Stimulated activated CD8-positive, alpha-beta memory T cell treated with anti-CD3 and anti-CD28 coated beads, Interleukin-12 subunit alpha, Interleukin-12 subunit beta, amount 100 ng/mL, for 4 hours (primary cell): Measurements from ENCODE around the gene PAX8.
"Not testable (repeated sequence)": the region's sequence is repeated elsewhere in the genome, so short reads cannot be mapped to it uniquely, and the experiment has no call there.

Experiments
- DNase-seq: peaks from one replicate; pipeline ENCODE4 v3.0.0-alpha.2; 2020; ENCODE audit warnings: low read depth

The PAX8 gene

DNA sequence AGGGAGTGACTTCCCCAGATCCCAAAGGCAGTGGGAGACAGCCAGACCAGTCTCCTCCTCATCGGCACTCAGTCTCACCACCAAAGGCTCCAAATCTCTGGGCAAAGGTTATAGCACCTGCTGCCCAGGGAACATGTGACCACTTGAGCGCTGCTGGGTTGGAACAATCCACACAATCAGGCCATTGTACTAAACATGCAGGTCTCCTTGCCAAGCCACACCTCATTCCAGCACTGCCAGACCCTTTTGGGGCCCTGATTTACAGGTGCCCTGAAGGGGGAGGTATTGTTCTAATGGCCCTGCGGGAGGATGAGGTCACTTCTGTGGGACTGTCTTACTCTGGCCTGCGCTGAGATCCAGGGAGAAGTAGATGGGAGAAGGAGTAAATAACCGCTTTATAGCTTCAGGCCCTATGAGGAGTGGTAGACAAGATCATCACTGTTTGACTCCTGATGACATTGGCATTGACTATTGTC lies 10.0 kb upstream of the PAX8 start:
- not testable (repeated sequence) for DNase-seq

GRCh38 chr2:113288117-113288673 lies 9.5 kb upstream of the PAX8 start:
- not testable (repeated sequence) for DNase-seq

DNA sequence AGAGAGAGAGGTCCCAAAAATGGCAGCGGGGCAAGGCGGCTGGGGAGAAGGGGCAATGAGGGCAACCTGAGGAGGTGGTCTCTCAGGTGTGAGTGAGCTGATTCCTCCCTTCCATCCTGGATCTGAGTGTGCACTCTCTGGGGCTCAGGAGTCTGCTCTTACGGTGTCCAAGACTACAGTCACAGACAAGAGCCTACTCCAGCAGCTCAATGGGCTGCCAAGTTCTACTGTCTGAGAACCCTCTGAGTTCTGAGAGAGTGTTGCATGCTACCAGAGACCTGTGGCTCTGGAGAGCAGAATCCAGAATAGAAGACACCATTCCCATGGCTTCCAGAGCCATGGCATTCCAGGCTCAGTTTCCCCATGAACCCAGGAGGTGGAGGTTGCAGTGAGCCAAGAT lies 7.1 kb upstream of the PAX8 start:
- DNase-seq: no peak

DNA sequence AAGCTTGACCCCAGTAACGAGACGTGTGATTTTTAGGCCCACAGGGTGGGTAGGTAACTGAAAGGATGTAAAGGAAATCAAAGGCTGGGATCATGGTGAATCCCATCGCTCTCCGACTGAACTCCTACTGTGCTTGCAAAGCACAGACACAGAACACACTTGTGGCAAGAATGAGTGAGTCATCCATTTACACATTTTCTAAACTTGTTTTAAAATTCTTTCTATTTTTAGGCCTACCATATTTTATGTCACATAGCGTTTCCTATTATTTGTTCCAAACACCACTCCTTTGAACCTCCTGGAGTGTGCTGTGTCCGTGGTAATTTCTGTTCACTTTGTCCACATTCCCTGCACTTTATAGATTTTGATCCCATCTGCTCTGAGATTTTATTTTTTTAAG lies 6.3 kb upstream of the PAX8 start:
- DNase-seq: not testable (repeated sequence)

DNA sequence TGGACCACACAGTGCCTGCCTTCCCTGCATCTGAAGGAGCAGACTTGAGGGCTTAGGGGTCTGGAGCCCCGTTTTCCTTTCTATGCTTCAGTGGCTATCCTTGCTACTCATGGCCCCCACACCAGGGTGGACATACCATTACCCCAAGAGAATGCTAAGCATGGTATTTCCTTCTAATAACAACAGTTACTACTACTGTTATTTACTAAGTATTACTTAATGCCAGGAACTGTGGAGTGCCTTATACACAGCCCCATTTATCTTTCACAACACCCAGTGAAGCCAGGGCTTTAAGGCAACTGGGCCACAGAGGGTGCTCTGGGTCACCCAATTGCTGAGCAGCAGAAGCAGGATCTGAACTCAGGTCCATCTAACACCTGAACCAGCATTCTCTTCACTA lies 5.8 kb upstream of the PAX8 start:
- no peak for DNase-seq

DNA sequence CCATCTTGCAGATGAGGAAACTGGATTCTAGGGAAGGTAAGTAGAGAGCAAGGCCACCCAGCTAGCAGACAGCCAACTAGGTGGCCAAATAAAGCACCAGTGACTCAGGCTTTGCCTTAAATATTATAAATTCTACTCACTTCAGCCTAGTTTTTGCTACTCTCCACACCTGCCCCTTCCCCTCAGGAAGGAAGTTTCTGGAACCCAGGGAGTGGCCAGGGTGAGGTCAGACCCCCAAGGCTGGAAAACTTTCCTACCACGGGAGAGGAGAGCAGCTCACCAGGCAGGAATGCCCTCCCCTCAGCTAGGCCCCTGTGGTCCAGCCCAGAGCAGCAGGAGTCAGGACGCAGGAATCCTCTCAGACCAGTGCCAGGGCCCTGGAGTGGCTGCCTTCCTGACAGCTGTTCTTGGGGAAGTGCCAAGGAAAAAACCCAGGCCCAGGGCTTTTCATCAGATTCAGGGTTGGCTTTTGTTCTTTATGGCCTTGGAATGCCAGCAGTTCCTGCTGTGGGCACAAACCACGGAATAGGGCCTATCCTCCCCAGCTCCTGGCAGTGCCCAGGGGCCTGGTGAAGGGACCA lies 5.1 kb upstream of the PAX8 start:
- DNase-seq: no peak

DNA sequence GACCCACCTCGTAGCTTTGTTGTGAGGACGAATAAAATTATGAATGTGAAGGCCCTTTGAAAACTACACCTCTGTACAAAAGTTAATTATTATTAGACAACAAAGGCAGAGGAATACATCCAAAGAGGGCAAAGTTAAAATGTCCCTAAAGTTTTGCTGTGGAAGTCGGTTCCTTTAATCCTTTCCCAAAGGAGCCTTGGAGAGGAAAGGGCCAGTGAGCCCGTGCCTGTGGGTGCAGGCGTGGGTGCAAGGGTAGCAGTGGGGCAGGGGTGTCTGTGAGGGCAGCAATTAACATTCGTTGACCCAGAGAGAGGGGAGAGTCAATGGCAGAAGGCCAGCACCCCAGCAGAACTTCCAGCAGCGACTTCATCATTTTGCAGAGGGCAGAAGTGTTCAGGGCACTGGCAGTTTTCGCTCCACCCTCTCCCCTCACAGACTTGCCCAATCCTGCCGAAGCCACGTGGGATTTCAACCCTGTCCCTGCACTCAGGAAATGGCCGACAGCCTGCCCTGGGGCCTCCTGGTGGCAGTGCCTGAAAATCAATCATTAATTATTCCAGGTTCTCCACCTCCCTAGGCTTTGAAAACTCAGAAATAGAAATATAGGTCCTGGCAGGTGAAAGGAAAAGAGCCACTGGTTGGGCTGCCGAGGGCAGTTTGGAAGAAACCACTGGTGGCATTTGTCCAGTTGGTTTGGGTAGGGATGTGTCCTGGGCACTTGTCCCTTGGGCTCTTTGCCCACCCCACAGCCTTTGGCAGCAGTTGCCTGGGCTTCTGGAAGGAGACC lies 4.2 kb upstream of the PAX8 start:
- no peak for DNase-seq

DNA sequence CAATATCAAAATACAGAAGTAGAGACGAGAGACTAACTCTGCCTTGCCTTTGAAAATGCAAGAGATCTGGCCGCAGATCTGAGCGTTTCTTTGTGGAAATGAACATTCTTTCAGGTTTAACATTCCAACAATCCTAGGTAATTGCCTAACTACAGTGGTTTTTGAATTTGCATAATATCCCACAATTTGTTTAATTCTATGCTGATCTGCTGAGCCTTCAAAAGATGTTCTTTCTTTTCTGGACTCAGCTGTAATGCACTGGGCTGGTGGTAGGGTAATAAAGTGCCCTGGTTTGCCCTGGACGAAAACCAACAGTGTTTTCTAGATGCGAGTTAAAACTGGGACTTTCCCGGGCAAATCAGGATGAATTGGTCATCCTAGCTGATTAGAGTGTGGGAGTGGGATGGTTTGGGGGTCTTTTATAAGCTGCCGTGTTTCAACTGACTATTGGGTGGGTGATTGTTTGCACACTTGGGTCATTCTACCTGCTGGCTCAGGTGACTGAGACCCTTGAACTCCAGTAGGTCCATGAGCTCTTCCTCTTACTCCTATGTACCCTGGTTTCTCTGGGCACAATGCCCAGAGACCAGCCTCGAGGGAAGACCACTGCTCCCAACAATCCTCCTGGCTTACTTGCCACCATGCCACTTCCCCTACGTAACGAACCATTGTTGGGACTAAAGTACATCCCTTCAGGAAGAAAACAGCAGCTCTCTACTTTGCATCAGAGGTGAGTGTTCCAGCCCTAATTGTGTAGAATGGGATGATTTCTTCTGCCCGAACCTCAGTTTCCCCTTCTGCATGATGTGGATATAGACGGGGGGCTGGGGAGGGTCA lies 3.4 kb upstream of the PAX8 start:
- no peak for DNase-seq

DNA sequence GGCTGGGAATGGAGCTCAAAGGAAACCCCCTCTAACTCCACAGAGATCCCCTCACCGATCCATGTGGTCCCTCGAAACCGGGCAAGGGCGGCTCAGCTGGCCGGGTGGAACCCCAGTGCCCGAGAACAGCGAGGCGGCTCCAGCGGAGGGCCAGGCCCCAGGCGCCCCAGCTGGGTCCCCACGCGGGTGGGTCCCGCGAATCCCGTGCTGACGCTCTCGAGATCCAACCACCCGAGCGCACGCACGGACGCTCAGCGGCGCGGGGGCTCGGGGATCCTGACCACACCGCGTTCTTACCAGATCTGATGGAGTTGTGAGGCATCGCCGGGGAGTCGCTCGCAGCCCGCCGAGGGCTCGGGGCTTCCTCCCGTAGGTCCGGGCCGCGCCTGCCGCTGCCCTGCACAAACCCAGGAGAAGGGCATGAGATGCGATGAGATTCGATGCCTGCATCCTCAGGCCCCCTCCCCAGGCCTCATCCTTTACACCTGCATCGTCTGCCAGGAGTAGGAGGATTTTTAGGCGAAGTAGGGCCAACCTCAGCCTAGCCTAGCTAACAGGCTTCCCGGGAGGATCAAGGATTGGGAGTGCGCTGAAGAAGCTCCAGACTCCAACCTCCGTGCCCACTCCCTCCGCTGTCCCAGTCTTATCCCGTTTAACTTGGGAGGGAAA lies 514 bp downstream of the PAX8 start:
- DNase-seq: no peak

DNA sequence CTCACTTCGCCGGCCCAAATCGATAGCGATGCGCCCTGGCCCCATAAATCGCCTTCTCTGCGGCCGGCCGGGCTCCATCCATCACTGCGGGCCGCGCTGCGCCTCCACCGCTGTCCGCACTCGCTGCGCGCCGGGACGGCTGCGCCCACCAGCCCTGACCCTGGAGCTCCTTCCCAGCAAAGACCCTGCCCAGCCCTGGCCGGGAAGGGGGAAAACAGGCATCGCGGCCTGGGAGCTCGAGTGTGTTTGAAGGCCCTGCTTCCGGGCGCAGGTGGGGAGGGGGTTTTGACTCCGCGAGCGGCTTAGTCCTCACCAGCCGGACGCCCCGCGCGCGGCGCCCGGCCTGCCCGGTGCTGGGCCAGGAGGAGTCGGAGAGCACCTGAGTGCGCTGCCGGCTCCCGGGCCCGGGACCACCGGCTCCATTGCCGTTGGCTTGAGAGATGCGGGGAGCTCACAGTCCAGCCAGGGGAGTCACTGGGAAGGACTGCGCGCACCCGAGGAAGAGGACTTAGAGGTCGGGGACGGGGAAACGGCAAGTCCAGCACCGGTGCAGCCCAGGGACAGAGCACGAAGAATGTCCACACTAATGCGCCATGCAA lies 1.1 kb downstream of the PAX8 start:
- DNase-seq: no peak

DNA sequence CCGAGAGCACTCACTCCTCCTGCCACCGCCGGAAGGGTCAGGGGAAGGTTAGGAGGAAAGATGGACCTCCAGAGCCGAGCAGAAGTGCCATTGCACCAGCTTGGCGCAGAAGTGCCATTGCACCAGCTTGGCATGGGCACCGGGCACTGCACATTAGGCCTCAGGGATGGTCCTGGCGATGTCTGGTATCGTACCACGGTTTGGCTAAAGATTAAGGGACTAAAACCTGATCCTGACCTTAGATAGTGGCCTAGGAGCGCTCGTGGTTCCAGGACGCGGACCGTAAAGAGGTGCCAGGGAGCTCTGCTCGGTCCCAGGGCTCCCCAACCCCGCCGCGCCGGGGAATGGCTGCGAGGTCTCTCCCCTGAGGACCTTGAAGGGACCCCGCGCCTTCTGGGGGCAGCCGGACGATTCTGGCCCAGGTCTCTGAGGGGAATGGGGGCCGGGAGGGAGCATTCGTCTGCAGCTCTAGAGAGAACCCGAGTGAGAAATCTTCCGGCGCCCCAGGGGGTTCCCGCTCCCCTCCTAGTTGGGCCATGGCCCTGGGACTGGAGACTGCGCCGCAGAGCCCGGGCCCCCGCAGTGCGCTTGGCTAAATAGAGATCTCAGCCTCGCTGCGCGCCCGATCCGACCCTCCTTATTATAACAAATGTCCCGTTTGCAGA lies 1.8 kb downstream of the PAX8 start:
- DNase-seq: no peak

- DNase-seq: no peak
Measured at GRCh38 chr2:113276216-113276760, 2.4 kb downstream of the PAX8 start.

DNA sequence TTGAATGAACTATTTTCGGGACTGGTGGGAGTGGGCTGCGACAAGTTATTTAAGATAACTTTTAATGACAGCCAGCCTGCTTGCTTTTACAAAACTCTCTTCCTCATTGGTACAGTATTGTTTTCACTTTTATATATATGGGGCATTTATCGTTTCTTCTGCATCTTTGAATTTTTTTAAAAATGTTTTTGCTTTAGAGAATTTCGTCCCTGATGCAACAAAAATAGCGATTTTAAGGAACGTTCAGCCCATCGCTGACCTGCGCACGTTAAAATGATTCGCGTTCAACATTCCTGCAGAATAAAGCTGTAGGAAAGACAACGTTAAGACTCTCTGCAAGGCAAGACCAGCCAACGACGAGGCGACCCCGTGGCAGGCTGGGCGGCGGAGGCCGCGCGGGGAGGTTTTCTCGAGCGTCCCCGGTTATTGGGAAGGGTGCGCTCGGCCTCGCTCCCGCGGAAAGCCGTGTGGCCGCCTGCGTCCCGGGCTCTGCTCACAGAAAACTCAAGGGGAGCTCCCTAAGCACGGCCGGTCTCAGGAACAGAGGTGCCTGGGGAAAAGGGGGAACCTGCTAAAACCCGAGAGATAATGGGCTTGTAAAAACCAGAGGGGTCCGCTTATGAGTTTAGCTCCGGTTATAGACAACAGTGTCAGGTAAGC lies 3.0 kb downstream of the PAX8 start:
- no peak for DNase-seq

DNA sequence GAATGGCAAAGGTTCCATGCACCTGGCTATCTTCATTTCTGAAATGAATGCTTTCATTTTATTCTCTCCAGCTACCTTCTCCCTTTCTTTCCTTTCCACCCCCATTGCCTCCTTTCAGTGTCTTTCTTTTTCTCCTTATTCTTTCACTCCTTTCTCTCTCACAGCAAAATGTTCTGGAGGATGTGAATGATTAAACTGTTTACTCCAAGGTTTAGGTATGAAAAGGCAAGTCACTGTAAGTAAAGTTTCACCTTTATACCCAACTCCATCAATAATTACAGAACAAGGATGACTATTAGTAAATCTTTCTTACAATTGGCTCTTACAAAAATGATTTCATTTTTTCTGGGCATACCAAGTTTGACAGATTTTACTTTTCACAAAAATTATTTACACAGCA lies 4.3 kb downstream of the PAX8 start:
- DNase-seq: no peak

DNA sequence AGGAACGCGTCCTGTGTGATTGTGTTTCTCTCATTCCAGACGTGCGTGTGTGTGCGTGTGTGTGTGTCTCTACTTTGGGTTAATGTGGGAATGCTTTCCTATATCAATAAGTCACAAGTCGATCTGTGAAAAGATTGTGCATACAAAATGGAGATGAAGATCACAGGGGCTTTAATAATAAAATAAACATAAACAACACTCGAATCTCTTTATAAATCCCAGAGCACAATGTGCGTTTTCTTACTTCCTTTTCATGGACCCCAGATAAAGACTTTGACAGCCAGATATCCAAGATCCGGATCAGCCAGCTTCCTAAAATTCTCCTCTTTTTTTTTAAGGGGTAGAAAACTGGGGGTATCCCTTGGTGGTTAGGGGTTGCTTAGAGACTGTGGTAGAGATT lies 4.7 kb downstream of the PAX8 start:
- DNase-seq: no peak

GRCh38 chr2:113273027-113273551 lies 5.6 kb downstream of the PAX8 start:
- DNase-seq: no peak

DNA sequence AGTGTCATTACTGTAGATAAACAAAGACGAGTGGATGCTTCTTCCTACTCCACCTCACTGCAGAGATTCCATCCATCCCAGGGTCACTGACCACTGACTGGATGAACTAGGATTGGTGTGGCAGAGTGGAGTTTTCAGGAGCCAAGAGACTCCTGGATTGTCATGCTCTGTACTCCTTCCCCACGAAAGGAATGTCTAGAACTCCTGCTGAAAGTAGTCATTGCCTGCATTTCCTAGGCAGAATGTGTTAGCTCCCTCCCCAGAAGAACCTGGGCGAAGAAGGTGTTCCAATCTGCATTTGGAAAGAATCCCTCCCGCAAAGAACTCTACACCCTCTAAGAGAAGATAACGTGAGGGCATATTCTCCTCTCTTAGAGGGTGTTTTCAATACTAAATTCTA lies 6.2 kb downstream of the PAX8 start:
- no peak for DNase-seq

GRCh38 chr2:113268621-113269360 lies 9.9 kb downstream of the PAX8 start:
- no peak for DNase-seq

GRCh38 chr2:113266431-113266830 lies 12.3 kb downstream of the PAX8 start:
- no peak for DNase-seq
